ENCODE results near the gene RNF215.
"Not testable (repeated sequence)": the region's sequence is repeated elsewhere in the genome, so short reads cannot be mapped to it uniquely, and the experiment has no call there.

Gene RNF215

DNA sequence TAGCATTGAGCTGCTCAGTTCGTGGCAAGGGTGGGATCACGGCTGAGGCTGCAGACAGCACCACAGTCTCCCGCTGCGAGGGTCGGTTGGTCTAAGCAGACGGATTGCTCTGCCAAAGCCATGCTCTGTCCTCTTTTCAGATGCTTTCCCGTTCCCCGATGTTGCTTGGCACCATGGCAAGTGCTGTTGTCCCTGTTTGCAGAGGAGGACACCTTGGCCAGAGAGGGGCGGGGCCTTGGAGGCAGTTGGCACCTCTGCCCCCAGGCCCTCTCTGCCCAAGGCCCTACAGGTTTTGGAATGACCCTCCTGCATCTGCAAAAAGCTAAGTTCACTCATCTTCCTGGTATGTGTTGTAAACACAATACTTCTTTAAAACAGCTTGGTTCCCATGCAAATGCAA lies 18.8 kb downstream of the RNF215 start:
- in situ Hi-C loops (cut with MboI; ENCODE audit: low sequenced_read_pairs) = no loop called here

DNA sequence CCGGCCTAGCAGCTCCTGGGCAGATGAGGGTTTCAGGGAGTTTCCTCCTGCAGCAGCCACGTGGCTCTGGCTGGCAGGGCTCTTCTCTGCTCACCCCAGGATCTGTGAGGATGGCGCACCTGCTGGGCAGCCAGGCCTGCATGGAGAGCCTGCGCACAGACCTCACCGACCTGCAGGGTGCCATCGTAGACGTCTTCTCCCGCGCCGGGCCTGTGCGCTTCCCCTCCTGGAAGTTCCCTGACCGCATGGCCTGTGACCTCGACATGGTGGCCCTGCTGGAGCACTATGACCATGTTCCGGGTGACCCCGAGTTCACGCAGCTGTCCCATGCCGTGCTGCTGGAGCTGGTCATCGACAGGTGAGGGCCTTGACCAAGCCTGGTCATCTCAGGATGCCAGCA lies 21.3 kb downstream of the RNF215 start:
- in situ Hi-C loops (cut with MboI; ENCODE audit: low sequenced_read_pairs) = no loop called here

GRCh38 chr22:30362651-30363281 lies 24.4 kb downstream of the RNF215 start:
- in situ Hi-C loops (cut with MboI; ENCODE audit: low sequenced_read_pairs) = no loop called here

- in situ Hi-C loops (cut with MboI; ENCODE audit: low sequenced_read_pairs) = no loop called here
Measured at GRCh38 chr22:30361916-30362650, 25.1 kb downstream of the RNF215 start.

- in situ Hi-C loops (cut with MboI; ENCODE audit: low sequenced_read_pairs) = no loop called here
Measured at GRCh38 chr22:30358541-30358940, 28.7 kb downstream of the RNF215 start.

- in situ Hi-C loops (cut with MboI; ENCODE audit: low sequenced_read_pairs) = no loop called here
Measured at GRCh38 chr22:30357650-30358215, 29.5 kb downstream of the RNF215 start.

GRCh38 chr22:30357236-30357570 lies 30.0 kb downstream of the RNF215 start:
- in situ Hi-C loops (cut with MboI; ENCODE audit: low sequenced_read_pairs) = no loop called here

DNA sequence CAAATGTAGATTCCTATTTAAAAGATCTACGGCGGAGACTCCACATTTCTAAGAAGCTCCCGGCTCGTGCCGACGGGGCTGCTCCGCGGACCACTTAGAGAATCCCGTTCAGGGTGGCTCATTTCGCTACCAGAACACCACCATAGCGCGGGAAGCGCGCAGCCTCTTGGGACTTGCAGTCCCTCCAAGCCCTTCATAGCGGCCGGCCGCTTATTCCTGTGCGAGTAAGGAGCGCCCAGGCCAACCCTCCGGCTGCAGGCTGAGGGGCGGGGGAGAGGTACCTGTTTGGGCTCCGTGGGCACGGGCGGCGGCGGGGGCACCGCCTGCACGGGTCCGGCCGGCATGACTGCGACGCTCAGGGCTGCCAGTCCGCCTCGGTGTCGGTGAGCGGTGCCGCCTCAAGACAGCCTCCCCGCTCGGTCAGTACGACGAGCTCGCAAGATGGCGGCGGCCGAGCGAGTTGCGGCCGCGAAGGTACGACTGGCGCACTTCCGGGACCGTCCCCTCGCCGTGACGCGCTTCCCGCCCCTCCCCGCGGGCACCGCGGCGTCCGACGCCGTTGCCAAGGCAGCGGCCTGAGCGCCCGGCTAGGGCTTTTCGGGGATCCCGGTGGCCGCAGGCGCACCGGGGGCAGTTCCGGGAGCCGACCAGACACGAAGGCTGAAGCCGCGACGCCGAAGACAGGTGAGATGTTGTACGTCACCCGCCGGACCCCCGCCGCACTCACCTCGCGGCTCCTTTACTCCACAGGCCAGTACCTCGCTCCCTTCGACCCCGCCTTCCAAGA lies 30.6 kb downstream of the RNF215 start, which contains the start of the genes CCDC157 and SF3A1:
TSS of gene CCDC157 (plus strand) at position 559 of the 787 bp plus-strand sequence. CDS start 8,994 bp downstream, outside the sequence.
TSS of gene SF3A1 (minus strand) at position 446 of the 787 bp plus-strand sequence. CDS start at position 344, 102 bp downstream.
- in situ Hi-C loops (cut with MboI; ENCODE audit: low sequenced_read_pairs) = no loop called here

DNA sequence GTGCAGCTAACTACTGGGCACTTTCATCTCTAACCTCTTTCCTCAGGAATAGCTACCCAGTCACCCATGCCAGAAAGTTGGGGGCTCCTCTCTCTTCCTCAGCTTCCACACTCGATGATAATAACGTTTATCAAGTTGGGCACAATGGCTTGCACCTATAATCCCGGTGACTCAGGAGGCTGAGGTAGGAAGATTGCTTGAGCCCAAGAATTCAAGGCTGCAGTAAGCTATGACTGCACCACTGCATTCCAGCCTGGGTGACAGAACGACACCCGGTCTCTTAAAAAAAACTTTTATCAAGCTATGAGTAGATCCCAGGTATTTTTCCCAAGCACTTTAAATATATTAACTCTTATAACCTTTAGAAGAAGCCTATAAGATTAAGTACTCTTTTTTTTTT lies 32.6 kb downstream of the RNF215 start:
- in situ Hi-C loops (cut with MboI; ENCODE audit: low sequenced_read_pairs) = no loop called here

DNA sequence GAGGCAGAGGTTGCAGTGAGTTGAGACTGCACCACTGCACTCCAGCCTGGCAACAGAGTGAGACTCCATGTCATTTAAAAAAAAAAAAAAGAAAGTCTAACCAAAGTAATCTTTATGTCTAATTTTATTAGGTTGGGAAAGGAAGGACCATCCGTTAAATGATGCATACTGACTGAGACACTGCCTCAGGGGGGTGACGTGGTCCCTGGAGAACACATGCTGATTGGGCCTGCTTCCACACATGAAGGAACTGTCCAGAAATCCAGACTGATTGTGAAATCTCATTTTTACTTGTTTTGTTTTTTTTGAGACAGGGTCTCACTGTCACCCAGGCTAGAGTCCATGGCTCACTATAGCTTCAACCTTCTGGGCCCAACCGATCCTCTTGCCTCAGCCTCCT lies 36.0 kb downstream of the RNF215 start:
- in situ Hi-C loops (cut with MboI; ENCODE audit: low sequenced_read_pairs) = no loop called here

DNA sequence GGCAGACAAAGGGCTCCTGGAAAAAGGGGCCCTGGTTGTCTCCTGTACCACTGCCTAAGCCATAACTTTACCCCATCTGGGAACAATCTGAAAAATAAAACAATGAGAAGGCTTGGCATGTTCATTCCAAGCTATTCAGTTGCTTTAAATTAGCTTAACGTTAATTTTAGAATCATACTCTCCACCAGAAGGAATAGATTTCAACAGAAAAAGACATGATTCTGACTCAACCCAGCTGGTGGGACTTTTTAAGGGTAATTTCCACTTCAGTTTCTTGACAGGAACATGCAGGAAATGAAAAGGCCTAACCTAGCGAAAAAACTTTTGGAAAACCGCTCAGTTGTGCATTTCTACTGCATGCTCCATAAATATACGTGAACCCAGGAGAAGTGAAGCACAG lies 38.4 kb downstream of the RNF215 start:
- in situ Hi-C loops (cut with MboI; ENCODE audit: low sequenced_read_pairs) = no loop called here

DNA sequence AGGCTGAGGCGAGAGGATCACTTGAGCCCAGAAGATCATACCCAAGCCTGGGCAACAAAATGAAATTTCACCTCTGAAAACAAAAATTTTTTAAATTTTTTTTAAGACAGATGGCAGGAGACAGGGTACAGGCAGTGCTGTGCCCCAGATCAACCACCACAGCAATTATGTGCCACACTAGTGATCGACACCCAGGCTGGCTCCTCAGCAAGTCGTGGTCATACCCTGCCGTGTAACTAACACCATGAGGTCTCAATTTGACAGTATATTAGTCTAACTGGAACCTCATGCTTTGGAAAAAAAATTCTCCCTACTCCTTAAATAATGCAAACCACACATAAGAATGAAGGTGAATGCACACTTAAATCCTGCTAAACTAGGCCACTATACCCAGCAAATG lies 38.8 kb downstream of the RNF215 start:
- in situ Hi-C loops (cut with MboI; ENCODE audit: low sequenced_read_pairs) = no loop called here

GRCh38 chr22:30347255-30347892 lies 39.8 kb downstream of the RNF215 start:
- in situ Hi-C loops (cut with MboI; ENCODE audit: low sequenced_read_pairs) = no loop called here

GRCh38 chr22:30344447-30345200 lies 42.6 kb downstream of the RNF215 start:
- in situ Hi-C loops (cut with MboI; ENCODE audit: low sequenced_read_pairs) = no loop called here

GRCh38 chr22:30340911-30341685 lies 46.1 kb downstream of the RNF215 start:
- in situ Hi-C loops (cut with MboI; ENCODE audit: low sequenced_read_pairs) = no loop called here

DNA sequence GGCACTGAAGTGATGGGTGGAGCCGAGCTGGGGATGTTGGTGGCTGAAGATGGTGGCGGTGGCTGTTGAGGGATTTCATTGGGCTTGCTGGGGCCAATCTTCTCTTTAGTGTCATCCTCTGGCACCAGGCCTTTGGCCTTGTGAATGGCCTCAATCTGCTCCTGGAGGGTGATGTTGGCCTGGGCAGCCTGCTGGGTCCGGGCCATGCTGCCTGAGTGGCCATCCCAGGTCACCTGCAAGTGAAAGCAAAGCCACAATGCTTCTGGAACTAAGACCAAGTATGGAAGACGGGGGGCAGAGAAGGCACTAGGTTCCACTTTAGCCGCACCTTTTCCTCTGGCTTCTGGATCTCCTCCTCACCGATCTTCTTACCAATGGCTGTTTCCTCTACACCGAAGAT lies 48.4 kb downstream of the RNF215 start:
- in situ Hi-C loops (cut with MboI; ENCODE audit: low sequenced_read_pairs) = no loop called here

GRCh38 chr22:30338341-30338740 lies 48.9 kb downstream of the RNF215 start:
- in situ Hi-C loops (cut with MboI; ENCODE audit: low sequenced_read_pairs) = not testable (repeated sequence)

DNA sequence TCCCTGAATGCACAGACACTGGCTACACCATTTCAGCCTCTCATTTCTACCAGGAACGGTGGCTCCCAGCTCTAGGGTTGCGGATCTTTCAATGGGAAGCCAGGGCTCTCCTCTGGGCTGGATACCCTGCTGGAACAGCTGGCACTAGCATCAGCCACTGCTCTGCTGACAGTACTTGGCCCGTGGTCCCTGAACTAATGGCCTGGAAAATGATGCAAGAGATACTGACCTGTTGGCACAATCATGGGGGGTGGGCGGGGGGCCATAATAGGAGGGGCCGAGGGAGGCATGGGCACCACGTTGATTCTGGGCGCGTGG lies 49.8 kb downstream of the RNF215 start:
- in situ Hi-C loops (cut with MboI; ENCODE audit: low sequenced_read_pairs) = no loop called here

- in situ Hi-C loops (cut with MboI; ENCODE audit: low sequenced_read_pairs) = no loop called here
Measured at GRCh38 chr22:30336752-30337460, 50.3 kb downstream of the RNF215 start.
